NCI-H226 (cell line): ENCODE results near the gene ASCC3.
"Not testable (repeated sequence)": the region's sequence is repeated elsewhere in the genome, so short reads cannot be mapped to it uniquely, and the experiment has no call there.

ENCODE experiments used
- DNase-seq: peaks from one replicate; pipeline ENCODE4 v3.0.0-alpha.2; 2015

Gene ASCC3

DNA sequence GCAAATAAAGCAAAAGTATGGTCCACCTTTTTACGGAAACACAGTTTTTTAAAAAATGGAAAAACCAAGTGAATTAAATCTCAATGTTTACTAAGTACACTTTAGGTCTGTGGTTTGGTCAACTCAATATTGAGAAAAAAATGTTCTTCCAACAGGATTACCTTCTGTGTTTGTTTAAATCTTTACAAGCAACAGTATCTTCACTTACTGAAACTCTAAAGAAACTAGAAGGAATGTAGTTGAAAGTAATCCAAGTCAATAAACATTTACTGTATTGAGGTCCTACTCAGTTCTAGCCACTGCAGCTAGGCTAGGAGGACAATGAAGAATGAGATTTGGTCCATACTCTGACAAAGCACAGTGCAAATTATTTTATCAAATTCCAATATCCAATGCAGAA, 80.1 kb downstream of the ASCC3 start:
- no peak for DNase-seq

DNA sequence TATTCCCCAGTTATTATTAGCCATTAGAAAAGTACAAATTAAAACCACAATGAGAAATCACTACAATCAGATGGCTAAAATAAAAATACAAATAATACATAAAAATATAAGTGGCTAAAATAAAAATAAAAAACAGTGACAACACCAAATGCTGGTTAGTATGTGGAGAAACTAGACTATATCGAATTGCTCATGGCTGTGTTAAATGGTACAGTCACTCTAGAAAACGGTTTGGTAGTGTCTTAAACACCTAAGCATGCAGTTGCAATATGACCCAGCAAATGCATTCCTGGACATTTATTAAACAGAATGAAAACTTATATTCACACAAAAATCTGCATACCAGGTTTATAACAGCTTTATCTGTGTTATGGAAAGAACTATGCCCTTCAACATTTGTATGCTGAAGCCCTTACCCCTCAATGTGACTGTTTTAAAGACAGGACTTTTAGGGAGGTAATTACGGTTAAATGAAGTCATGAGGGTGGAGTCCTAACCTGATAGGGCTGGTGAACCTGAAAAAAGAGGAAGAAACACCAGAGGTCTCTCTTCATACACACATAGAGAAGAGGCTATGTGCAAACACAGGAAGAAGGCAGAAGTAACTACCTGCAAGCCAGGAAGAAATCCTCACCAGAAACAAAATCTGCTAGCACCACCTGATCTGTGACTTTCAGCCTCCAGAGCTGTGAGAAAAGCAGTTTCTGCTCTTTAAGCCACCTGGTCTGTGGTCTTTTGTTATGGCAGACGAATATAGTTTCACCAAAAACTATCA, 84.9 kb downstream of the ASCC3 start:
- DNase-seq, result no peak

DNA sequence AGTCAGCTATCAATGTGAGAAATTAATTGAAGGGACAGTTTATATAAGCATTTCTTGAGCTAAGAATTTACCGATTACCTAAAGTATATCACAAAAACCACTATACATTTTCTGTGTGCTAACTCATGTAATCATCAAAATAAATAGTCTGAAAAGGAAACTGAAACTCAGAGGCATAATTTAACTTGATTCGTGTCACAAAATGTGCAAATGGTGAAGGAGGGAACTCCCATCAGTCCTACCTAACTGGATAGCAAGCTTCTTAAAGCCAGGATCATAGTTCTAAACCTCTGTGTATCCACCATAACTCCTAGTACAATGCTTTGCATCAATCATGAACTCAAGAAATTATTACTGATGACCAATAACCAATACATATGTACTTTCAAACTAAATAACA, 91.0 kb downstream of the ASCC3 start:
- no peak for DNase-seq

DNA sequence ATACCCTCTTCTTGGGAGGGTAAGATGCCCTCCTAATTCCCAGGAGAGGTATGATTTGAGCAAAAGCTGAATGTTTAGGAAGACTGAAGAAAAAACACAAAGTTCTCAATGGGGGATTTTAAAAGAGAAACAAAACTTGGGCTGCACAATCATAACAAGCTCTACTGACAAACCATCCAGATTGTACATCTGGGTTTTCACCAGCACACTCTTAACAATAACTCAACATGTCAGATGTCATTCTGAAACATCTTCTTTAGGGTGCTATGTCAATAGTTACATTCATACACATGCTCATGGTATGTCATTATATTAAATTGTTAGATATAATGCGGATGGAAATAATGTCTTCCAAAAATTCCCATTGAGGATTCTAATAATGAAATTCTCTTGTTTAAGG, 95.1 kb downstream of the ASCC3 start:
- no peak for DNase-seq

DNA sequence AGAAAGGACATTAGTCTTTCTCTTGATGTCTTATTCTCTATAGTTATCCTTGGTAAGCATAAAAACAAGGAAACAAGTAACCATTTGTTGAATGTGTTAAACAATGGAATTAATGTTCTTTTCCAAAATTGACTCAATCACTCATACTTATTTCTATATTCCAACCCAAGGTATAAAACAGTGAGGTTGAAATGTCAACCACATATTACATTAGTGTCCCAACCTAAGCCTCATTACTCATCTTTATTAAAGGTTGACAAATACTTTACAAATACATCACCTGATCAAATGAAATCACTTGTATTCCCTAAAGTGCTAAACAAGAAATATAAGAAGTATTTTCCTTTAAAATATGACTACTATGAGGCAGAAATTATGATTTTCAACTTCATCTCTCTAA, 100.5 kb downstream of the ASCC3 start:
- DNase-seq, result no peak

DNA sequence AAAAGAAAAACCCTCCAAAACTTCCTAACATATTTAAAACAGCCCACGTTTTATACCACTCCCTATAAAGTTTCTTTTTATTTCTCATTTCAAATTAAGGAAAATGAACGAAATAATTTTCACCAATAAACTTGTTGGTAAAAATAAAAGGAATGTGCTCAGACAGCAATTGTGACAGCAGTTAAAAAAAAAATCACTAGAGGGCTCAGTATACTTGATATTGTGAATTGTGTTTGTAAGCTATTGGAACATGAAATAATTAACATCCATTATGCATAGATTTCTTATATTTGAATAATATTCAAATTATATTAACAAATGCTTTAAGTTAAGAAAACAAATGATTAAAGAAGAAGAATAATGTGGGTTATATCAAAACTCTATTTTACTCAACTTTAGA, 105.5 kb downstream of the ASCC3 start:
- no peak for DNase-seq

DNA sequence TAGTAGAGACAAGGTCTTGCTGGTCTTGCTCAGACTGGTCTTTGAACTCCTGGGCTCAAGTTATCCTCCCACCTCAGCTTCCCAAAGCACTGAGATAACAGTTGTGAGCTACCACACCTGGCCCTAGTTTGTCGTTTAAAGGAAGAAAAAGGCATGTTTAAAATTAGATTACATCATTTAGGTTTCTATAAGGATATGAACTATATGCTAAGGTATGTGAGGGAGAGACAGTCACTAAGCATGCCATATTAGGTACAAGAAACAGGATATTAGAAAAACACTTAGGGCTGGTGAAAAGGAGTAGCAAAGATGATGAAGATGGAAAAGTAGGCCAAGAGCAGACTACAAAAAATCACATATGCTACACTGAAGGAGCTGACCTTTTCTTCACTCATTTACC, 106.4 kb downstream of the ASCC3 start:
- DNase-seq, result peak; percentile 32

DNA sequence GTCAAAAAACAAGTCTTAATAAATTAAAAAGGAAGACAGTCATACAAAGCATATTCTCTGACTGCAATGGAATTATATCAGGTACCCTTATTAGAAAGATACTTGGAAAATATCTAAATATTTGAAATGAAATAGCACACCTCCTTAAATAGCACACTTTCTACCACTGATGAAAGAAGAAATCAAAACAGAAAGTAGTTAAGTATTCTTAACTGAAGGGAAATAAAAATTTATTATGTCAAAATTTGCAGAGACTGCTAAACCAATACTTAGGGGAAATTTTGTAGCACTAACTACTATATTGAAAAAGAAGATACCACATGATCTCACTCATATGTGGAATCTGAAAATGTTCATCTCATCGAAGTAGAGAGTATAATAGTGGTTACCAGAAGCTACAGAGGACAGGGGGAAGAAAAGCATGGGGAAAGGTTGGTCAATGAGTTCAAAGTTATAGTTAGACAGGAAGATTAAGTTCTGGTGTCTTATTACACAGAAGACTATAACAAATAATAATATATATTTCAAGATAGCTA, 112.2 kb downstream of the ASCC3 start:
- no peak for DNase-seq

DNA sequence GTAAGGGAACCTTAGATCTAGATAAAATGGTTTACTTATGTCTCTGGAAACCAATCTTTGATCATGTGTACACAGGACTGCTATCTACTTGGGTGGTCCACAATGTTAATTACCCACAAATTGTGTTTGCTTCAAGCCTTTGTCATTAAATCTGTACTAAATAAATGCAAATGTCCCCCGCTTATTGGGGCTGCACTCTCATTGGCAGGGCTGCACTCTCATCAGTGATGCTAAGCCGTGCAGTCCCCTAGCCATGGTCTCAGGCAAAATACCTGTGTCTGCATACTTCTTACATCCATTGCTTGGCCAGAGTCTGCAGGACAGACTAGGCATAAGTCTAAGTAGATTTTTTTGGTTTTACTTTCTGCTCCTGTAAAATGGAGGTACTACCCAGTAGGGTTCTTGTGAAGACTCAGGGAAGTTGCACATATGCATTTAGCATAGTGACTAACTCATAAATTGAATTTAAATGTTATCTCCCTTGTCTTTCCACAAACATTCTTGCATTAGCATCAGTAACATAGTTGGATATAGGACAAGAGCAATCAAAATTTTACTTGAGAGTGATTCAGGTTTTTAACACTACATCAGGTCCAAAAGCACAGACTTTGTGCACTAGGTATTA, 117.4 kb downstream of the ASCC3 start:
- no peak for DNase-seq

DNA sequence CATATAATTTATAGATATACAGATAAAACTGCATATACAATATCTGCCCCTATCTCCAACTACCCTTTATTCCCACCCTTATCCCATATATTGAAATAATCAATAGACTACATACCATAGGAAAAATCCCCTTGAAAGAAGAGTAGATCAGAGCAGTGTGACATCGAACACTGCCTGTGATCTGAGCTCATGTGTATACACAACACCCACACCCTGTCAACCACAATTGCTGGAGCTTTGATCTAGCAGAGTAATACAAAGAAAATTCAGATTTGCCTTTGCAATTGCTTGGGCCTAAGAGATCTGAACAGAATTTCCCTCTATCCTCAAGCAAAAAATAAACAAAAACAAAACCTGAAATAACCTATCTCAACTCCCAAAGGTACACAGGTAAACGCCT, 119.3 kb downstream of the ASCC3 start:
- DNase-seq, result no peak

DNA sequence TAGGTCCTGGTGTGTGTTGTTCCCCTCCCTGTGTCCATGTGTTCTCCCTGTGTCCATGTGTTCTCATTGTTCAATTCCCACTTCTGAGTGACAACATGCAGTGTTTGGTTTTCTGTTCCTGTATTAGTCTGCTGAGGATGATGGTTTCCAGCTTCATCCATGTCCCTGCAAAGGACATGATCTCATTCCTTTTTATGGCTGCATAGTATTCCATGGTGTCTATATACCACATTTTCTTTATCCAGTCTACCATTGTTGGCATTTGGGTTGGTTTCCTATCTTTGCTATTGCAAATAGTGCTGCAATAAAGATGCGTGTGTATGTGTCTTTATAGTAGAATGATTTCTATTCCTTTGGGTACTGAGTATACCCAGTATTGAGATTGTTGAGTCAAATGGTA, 122.7 kb downstream of the ASCC3 start:
- DNase-seq, result not testable (repeated sequence)

DNA sequence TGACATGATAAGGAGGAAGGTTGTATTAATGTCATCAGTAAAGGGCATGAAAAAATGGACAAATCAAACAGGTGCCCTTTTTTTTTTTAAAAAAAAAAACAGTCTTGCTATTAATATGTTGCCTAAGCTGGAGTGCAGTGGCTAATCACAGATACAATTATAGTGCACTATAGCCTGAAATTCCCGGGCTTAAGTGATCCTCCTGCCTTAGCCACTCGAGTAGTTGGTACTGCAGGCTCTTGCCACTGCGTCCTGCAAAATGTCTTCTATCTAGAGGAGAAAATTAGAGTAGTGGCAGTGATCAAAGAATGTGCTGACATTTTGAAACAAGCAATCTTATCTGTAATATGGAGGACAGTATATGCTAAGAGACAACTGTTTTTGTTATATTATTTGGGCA, 127.7 kb downstream of the ASCC3 start:
- DNase-seq, result no peak

DNA sequence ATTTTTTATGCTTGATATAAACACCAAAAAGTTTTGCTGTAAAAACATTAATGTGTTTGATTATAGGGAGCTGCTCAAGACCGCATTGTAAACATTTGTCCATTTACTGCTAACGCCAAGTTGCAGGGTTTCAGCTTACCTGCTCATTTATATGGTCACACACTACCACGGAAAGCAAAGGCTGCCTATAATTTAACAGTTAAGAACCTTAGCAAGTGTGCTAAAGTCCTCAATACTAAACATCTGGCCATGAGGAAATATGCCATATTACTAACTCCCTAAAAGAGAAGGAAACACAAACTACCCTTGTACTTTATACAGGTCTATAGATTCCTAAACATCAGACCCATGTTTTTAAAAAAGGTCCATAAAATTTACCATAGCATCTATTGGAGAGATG, 129.5 kb downstream of the ASCC3 start:
- no peak for DNase-seq

DNA sequence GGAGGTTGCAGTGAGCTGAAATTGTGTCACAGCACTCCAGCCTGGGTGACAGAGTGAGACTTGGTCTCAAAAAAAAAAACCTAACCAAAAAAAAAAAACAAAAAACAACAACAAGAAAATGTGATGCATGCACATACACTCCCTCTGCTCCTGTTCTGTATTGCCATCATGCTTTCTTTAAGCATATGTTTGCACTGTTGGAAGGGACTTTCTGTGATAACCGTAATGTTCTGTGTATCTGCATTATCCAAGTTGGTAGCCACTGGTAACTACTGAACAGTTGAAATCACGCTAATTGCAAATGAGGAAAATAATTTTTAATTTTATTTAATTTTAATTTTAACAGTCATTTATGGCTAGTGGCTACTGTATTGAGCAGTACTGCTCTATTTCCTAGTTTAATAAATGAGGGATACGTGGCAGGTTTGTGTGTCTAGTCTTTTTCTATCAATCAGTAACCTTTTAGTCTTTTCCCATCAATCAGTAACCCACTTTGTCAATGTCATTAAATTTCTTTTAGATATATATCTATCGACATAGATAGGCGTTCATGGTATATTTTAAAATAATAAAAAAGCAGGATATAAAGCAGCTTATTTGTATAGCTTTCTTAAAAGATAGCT, 135.6 kb downstream of the ASCC3 start:
- no peak for DNase-seq

DNA sequence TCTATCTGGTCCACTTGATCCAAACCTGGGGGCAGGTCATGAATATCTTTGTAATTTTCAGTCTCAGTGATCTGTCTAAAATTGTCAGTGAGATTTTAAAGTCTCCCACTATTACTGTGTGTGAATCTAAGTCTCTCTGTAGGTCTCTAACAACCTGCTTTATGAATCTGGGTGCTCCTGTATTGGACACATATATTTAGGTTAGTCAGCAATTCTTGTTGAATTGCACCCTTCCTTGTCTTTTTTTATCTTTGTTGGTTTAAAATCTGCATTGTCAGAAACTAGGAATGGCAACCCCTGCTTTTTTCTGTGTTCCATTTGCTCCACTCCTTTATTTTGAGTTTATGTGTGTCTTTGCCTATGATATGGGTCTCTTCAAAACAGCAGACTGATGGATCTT, 140.7 kb downstream of the ASCC3 start:
- DNase-seq, result no peak

DNA sequence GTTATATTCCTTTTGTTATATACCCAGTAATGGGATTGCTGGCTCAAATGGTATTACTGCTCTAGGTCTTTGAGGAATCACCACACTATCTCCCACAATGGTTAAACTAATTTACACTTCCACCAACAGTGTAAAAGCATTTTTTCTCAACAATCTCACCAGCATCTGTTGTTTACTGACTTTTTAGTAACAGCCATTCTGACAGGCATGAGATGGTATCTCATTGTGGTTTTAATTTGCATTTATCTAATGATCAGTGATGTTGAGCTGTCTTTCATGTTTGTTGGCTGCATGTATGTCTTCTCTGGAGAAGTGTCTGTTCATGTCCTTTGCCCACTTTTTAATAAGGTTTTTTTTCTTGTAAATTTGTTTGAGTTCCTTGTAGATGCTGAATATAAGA, 143.4 kb downstream of the ASCC3 start:
- not testable (repeated sequence) for DNase-seq

DNA sequence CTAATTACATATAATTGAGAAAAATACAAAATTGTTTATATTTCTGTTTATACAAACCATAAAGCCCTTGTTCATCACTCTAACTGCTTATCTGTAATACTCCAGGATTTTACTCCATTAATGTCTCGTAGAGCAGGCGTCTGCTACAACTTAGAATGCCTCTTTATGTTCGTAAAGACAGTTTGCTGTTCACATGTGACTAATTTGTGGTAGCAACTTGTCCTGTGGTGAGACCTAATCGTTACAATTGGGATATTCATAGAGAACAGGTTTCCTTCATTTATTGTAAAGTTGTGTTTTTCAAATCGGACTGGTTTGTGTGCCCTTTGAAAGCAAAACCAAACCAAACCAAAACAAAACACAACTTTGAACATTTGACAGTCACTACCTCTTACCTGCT, 149.7 kb downstream of the ASCC3 start:
- DNase-seq, result no peak

DNA sequence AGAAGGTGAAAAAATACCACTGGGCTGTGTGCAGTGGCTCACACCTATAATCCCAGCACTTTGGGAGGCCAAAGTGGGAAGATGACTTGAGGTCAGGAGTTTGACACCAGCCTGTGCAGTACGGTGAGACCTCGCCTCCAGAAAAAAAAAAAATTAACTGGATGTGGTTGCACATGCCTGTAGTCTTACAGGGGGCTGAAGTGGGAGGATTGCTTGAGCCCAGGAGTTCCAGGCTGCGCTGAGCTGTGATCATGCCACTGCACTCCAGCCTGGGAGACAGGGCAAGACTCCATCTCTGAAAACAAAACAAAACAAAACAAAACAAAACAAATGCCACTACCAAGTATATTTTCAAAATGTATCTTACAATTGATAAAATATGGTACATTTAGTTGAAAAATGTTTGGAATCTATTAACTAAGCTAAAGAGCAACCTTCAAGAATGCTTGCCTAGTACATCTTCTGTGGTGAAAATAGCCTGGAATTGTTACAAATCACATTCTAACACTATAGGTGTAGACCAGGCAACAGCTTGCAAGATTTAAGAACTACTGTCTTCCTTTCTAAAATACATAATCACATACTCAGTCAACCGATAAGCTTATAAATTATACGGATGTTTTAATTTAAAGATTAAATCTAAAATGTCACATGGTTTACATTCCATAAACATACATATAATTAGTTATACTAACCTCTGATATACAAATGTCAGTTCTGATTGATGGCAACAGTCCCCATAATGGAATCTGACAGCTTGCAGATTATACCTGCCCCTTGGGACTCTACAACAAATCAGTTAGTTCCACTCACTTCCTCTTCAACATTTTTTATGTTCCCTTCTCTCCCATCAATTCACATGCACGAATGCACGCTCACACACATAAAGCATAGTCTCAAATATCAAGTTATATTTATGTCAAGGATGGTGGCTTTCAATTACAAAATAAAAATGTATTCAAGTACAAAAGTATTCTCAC, 150.8 kb downstream of the ASCC3 start:
- no peak for DNase-seq

DNA sequence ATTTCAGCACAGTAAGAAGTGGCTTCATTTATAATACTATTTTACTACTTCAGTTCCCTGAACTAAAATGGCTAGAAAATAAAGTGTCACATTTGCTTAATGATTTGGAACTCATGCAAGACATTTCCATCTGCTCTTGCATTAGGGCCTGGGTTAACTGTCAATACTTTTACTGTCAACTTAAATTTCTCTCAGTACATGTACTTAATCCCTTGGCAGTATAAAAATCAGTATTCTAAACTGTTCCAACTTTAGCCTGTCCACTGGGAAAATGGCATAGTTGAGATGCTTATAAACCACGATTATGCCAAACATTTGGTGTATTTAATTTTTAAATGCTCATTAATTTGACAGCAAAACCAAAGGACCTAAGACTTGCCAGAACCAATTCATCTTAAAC, 154.5 kb downstream of the ASCC3 start:
- DNase-seq, result no peak

DNA sequence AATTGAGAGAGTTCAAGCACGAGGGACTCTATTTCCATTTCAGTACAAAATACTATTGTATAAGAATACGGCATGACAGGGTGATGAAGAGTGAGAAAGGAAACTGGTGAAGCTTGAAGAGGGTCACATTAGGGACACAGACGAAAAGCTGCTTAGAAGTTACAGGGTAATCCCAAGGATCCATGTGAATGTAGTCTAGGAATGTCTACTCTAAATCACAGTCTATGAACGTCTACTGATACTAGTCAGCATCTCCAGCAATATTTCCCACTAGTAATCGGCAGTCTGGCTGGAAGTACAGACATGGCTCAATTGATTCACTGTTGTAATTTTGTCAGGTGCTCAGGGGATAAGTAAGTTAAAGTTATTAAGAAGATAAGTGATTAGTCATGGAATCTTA, 156.4 kb downstream of the ASCC3 start:
- no peak for DNase-seq

DNA sequence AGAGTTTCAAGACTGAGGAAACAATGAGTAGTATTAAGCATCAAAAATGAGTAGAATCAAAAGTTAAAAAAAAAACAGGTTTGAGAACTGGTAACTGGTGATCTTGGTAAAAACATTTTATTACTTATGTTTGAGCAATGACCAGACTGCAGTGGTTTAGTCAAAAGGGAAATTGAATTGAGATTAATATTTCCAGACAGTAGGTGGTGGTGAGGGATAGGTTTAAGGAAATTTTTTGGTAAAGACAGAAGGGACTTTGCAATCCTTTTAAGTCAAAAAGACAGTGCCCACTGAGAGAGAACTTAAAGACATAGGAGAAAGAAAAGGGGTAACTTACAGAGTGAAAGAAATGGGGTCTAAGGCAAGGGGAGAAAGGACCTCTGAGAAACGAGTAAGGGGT, 156.9 kb downstream of the ASCC3 start:
- no peak for DNase-seq

DNA sequence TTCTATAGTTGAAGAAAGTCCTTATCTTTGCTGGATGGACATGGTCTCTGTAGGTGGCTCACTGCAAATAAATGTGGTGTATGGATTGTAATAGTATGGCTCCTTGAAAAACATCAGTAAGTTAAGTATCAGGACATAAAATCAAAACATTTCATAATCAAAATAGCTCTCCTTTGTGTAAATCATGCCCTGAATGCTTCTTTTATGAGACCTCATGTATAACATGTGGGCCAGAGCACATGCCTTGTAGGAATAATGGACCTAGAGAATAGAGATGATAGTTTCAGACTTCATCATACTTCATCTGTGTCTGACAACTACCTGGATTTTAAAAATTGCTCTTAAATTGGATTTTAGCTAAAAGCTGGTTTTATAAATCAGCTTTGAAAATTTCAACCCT, 159.9 kb downstream of the ASCC3 start:
- DNase-seq, result no peak
